G401 (cell line): Measurements from ENCODE around the gene TBC1D24. TPM values are rescaled to one million over a fixed set of nuclear protein-coding genes. Genes with fewer than 3 reads are reported as not detected.
A peak's percentile ranks its signal among the peaks of the same experiment; 100 is the strongest.

Experiments
- DNase-seq: peaks from one replicate; pipeline ENCODE4 v3.0.0-alpha.2; 2015; ENCODE audit warnings: low spot score
- in situ Hi-C: cut with HindIII; loops from 2 replicates; pipeline ENCODE4 v1.10.0; 2016; ENCODE audit warnings: low sequenced_read_pairs, mixed read lengths
- total RNA-seq: library from RNA; depleted of rRNA; stranded (reverse); fragments of >200 nt; shearing (Covaris generic); gene quantifications from 2 replicates; pipeline ENCODE4 v1.2.3, GENCODE V29; 2014

The TBC1D24 gene
- total RNA-seq, 1 experiment from 2014 or later = 13.0 TPM

DNA sequence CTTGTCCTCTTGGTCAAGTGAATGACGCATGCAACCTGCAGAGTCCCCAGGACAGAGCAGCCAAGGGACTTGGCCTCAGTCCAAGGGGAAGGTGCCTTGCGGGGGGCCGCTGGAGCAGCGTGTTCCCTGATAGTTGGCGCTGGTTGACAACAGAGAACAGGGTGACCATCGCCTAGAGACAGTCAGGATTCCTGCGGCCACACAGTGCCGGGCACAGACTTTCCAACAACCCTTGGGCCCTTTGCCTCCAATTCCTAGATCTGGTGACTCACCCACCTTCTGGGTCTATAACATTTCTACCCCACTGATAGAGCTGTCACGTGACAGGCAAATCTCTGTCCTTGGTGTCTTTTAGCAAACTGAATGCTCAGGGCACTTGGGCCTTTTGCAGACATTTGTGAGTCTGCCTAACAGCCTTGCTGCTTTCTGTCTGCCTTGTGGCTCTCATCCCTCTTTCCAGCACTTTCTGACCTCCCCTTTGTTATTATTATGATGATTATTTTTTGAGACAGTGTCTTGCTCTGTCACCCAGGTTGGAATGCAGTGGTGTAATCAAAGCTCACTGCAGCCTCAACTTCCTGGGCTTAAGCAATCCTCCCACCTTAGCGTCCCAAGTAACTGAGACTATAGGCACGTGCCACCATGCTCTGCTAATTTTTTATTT, 26.9 kb upstream of the TBC1D24 start:
- no peak for DNase-seq
- in situ Hi-C loops = no loop called here

DNA sequence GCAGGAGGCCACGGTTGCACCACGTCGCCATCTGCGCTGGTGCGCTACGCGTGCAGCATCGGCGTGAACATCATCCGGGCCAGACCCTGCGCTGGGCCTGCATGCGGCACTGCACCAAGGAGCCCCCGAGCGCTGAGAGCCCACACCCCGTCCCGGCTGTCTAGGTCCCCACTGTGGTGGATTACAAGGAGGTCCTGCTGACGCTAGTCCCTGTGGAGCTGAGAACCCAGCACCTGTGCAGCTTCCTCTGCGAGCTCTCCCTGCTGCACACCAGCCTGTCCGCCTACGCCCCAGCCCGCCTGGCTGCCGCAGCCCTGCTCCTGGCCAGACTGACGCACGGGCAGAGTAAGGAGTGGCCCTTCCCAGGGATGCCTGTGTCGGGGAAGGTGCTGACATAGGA, 25.8 kb upstream of the TBC1D24 start:
- in situ Hi-C loops = no loop called here

DNA sequence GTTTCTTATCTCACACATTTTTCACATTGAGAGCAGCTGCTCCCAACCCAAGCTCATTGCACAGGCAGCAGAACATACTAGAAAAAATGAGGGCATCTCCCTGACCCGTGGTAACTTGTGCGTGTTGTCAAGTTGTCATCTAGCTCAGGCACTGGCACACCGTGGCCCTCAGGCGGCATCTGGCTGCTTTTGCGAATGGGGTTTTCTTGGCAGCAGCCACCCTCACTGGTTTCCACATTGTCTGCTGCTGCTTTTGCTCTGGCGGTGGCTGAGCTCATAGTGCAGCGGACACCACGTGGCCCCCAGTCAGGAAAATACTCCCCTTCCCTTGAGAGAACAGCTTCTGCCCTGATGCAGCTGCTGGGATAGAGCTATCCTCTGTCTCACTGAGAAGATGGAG, 24.4 kb upstream of the TBC1D24 start:
- DNase-seq = no peak
- in situ Hi-C loops = no loop called here

More for the DNA sequence above, 25.8 kb upstream of the TBC1D24 start:
- no peak for DNase-seq

DNA sequence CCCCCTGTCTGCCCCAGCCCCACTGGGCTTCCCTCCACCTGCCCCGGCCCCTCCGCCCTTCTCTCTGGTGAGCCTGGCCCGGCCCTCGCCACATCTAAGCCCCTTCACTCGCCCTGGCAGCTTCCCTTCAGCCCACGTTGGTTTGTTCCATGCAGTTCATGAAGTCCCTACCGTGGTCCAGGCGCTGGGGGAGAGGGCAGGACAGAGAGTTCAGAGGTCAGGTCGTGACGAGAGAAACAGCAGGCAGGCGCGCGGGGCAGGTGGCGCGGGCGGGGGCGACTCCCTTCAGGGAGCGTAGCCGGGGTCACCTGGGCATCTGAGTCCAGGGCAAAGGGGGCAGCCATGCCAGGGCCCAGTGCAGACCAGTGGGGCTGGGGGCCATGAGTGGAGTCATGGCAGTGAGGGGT, 23.9 kb upstream of the TBC1D24 start:
- no peak for DNase-seq
- in situ Hi-C loops = no loop called here

DNA sequence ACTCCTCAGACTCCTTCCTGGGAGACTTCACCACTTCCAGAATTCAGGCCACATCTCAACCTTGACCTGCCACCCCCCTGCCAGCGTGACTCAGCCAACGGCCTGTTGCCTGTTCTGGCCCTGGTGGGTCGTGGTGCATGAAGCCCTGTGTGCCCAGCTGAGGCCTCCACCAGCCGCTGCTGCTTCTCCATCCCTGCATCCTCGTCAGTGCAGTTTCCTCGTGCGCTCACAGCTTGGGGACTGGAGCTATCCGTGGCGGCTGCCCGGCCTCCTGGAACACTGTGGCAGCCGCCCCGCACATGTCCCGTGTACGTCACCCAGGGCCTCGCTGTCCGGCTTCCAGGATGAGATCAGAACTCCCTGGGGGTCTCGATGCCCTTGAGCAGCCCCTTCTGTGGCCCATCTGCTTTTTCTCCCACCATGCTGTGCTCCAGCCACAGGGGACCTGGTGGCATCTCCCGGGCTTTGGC, 23.0 kb upstream of the TBC1D24 start:
- in situ Hi-C loops = no loop called here
- no peak for DNase-seq

DNA sequence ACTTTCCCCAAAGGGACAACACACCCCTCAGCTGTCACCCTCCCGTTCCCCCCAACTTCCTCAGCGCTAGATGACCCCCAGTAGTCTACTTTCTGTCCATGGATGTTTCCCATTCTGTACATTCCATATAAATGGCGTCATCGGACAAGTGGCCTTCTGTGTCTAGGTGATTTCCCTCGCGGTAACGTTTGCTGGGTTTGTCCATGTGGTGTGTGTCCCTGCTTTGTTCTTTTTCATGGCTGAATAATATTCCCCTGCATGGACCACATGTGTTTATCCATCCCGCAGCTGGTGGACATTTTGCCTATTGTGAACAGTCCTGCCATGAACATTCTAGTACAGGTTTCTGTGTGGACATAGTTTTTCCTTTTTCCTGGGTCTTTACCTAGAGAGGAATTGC, 22.3 kb upstream of the TBC1D24 start:
- no peak for DNase-seq
- in situ Hi-C loops = no loop called here

DNA sequence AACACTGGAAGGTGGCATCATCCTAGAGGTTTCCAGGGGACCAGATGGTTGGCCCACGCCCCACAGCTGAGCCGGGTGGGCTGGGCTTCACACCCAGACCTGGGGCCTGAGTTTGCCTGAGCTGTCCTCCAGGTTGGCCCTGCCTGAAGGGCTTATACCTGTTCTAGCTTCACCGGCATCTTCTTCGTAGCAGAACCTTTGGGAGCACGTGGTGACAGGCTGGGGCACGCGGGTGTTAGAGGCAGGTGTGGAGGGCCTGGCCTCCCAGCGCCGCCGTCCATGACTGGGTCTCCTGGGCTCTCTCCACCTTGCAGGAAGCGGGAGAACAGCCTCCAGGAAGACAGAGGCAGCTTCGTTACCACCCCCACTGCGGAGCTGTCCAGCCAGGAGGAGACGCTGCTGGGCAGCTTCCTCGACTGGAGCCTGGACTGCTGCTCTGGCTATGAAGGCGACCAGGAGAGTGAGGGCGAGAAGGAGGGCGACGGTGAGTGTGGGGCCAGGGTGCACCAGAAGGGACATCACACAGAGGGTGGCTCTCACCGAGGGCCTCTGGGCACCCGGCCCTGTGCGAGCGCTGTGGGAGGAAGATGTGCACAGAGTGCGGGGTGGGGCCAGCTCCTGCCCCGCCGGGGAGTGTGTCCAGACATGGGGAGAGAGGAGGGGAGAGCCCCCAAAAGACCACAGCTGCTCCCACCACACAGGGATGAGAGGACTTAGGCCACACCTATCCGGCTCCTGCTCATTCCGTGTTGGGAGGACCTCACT, 19.7 kb upstream of the TBC1D24 start:
- in situ Hi-C loops = no loop called here
- no peak for DNase-seq

DNA sequence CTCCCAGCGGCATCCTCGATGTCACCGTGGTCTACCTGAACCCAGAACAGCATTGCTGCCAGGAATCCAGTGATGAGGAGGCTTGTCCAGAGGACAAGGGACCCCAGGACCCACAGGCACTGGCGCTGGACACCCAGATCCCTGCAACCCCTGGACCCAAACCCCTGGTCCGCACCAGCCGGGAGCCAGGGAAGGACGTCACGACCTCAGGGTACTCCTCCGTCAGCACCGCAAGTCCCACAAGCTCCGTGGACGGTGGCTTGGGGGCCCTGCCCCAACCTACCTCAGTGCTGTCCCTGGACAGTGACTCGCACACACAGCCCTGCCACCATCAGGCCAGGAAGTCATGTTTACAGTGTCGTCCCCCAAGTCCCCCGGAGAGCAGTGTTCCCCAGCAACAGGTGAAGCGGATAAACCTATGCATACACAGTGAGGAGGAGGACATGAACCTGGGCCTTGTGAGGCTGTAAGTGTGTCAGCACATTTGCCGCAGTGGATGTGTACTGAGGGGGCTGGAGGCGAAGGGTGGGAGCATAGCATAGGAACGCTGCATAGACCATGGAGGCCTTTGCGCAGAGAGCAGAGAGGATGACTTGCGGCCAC, 18.3 kb upstream of the TBC1D24 start:
- no peak for DNase-seq
- in situ Hi-C loops = no loop called here

DNA sequence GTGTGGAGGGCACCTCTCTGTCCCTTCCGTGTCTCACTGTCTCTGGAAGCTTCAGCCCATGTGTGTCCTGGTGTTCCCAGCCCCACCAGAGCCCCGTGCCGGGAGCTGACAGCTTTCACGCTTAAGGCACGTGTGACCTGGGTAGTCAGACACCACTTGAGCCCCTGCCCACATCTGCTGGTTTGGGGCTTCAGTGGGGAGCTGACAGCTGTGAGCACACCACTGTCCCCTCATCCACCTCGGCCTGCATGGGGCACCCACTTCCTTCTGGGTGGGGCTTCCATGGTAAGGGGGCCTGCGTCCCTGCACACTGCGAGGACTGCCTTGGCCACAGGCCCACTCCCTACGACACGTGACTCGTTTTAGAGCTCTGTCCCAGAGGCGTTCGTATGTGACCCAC, 17.7 kb upstream of the TBC1D24 start:
- no peak for DNase-seq
- in situ Hi-C loops = no loop called here

DNA sequence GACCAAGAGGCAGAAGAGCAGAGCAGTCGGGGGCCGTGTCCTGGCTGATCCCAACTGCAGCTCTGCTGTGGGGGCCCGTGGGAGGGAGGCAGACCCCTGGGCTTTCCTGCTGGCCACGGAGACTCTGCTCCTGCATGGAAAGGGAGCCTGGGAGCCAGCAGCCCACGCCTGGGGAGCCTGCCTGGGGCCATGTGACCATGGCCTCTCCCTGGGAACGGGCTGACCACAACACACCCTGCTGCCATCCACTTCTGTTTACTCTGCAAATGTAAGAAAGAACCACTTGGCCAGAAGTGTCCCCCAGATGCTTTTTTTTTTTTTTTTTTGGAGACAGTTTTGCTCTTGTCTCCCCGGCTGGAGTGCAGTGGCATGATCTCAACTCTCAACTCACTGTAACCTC, 17.0 kb upstream of the TBC1D24 start:
- in situ Hi-C loops = no loop called here
- no peak for DNase-seq

DNA sequence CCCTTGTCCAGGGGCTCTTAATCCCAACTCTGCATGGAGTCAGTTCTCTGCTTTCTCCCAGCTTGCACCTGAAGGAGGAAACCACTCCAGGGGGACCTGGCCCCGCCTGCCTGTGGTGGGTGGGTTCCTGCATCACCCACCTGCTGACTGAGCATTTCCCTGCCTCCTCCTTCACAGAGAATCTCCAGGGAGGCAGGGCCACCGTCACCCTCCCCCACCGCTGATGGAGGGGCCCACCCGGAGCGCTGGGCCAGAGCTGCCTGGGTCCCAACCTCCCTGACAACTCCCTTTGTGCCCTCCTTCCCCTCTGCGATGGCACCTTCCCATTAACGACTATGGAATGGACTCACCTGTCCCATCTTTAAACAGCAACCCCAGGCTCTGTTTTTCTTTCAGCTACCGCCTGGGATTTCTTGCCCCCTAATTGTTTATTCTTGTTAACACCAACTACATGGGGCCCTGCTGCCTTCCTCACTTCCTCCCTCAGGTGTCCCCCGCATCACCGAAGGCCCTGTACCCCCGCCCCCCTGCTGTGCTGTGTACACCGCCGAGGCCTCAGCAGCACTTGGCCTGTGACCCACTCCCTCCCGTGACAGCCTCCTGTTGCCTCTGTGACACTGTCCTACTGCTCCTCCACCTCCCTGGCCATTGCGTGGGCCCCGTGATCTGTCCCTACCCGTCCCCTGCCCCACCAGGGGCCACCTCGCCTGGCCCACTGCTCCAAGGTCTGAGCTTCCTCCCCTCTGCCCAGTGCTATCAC, 15.9 kb upstream of the TBC1D24 start:
- in situ Hi-C loops = no loop called here
- DNase-seq = no peak

DNA sequence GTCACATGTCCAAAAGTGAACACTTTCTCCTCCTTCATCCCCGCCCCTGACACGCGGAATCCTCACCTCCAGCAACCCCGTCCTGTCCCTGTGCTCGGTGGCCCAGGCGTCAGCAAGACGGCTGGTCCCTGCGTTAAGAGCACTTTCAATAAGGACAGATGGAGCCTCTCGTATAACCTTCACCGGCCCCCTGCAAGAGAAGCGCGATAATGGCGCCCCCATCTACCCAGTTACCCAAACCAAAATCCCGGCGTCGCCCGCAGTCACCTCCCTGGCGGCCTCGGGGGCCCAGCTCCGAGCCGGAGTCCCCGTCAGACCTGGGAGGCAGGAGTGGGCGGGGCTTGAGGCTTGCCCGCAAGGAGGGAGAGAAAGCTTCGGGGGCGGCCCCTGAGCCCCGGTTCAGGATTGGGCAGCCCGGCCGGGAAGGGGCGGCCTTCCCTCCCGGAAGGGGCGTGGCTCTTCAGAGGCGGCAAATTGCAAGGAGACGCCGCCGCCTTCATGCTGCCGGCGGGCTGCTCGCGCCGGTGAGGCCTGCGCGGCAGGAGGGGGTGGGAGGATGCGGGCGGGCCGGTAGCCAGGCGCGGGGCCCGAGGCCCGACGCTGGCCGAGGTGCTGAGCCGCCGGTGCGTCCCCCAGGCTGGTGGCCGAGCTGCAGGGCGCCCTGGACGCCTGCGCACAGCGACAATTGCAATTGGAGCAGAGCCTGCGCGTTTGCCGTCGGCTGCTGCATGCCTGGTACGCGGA, 15.1 kb upstream of the TBC1D24 start, which contains the start of gene TEDC2:
TSS of gene TEDC2 (plus strand) at position 463 of the 744 bp plus-strand sequence. CDS start at position 499, 36 bp downstream.
- DNase-seq = peak; percentile 96
- in situ Hi-C loops = no loop called here

DNA sequence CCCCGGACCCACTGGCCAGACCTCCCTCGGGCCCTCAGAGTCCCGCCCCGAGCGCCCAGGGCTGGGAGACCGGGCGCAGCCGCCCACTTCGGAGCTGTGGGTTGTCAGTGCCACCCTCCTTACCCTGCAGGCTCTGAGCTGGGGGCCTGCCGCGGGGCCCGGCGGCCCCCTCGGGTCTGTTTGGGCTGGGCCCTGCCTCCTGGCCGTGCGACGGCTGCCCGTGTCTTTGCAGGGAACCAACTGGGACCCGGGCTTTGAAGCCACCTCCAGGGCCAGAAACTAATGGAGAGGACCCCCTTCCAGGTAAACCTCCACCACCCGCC, 14.6 kb upstream of the TBC1D24 start:
- in situ Hi-C loops = no loop called here

DNA sequence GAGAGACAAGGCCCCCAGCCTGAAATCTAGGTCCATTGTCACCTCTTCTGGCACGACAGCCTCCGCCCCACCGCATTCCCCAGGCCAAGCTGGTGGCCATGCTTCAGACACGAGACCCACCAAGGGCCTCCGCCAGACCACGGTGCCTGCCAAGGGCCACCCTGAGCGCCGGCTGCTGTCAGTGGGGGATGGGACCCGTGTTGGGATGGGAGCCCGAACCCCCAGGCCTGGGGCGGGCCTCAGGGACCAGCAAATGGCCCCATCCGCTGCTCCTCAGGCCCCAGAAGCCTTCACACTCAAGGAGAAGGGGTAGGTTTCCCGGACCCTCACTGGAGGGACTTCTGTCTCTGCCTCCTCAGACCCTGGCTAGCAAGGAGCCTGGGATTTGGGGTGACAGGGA, 14.0 kb upstream of the TBC1D24 start:
- no peak for DNase-seq
- in situ Hi-C loops = no loop called here

More for the DNA sequence above, 14.6 kb upstream of the TBC1D24 start:
- no peak for DNase-seq

DNA sequence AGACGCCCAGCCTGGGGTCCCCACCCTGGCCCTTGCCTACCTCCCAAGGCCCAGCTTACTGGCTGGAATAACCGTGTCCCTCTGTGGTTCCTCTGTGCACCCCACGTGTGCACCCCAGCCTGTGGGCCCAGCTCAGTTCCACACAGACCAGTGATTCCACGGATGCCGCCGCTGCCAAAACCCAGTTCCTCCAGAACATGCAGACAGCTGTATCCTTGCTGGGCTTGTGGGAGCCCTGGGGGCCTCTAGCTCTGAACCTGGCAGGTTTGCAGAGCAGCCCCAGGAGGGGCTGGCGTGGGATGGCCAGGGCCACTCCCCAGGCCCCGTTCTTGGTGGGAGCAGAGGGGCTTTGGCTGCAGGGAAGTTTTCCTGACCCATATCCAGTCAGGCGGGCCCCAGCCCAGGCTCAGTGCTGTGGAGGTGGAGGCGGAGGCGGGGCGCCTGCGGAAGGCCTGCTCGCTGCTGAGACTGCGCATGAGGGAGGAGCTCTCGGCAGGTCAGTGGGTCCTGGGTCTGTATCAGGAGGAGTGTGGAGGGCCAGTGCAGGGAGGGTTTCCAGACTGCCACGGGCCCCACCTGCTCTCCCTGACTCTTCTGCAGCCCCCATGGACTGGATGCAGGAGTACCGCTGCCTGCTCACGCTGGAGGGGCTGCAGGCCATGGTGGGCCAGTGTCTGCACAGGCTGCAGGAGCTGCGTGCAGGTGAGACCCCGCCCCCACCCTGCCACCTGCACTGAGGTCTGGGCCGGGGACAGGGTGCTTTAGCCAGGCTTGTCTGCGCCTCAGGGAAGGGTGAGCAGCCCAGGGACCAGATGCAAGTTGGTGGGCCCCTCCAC, 12.7 kb upstream of the TBC1D24 start:
- in situ Hi-C loops = no loop called here
- no peak for DNase-seq

DNA sequence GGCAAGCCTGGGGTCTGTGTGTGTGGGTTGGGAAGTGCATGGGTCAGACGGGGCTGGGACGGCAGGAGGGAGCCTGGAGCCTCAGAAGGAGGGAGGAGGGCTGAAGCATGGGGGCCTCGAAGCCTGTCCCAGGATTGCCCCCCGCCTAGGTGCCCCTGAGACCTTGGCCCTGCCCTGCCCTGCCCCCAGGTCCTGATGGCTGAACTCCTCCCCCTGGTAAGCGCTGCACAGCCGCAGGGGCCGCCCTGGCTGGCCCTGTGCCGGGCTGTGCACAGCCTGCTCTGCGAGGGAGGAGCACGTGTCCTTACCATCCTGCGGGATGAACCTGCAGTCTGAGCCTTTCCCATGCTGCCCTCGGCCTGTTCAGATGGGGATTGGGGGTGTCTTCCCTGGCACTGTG, 10.6 kb upstream of the TBC1D24 start:
- in situ Hi-C loops = no loop called here
- no peak for DNase-seq

DNA sequence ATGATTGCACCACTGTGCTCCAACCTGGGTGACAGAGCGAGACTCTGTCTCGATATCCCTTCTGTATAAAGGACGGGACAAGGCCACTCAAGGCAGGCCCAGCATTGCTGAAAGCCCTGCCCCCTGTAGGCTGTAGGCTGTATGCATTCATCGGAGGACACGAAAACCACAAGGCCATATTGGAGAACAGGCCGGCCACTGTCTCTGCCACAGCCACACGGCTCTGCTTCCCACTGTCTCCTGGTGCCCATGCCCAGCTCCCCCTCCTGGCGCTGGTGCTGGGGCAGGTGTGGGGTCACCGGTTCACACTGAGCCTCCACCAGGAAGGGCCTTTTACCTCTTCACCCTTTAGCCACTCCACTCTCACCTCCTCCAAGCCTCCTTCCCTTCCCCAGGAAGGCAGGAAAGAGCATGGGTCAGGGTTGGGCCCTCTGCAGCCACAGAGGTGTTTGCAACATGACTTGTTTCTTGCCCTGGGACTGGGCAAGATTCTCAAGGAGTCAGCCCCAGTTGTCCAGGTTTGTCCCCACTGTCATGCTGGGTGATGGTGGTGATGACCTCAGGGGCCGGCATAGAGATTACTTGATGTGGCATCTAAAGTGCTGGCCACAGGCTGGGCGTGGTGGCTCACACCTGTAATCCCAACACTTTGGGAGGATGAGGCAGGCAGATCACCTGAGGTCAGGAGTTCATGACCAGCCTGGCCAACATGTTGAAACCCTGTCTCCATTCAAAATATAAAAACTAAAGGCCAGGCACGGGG, 9.1 kb upstream of the TBC1D24 start:
- in situ Hi-C loops = no loop called here

More for the DNA sequence above, 9.1 kb upstream of the TBC1D24 start:
- DNase-seq = no peak
